ENCODE results near the gene MNX1.

Gene MNX1

GRCh38 chr7:156956727-156957126 lies 53.7 kb downstream of the MNX1 start:
- no peak for DNase-seq (ENCODE audit: extremely low spot score)
- TF ChIP-seq, protein P1, sequence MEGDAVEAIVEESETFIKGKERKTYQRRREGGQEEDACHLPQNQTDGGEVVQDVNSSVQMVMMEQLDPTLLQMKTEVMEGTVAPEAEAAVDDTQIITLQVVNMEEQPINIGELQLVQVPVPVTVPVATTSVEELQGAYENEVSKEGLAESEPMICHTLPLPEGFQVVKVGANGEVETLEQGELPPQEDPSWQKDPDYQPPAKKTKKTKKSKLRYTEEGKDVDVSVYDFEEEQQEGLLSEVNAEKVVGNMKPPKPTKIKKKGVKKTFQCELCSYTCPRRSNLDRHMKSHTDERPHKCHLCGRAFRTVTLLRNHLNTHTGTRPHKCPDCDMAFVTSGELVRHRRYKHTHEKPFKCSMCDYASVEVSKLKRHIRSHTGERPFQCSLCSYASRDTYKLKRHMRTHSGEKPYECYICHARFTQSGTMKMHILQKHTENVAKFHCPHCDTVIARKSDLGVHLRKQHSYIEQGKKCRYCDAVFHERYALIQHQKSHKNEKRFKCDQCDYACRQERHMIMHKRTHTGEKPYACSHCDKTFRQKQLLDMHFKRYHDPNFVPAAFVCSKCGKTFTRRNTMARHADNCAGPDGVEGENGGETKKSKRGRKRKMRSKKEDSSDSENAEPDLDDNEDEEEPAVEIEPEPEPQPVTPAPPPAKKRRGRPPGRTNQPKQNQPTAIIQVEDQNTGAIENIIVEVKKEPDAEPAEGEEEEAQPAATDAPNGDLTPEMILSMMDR (IDR thresholded peaks at IDR 0.05; ENCODE audit: control extremely low read depth, extremely low read depth, low read depth, missing control alignments), result no peak
- CTCF ChIA-PET, result interaction anchor here (0.8 to 1.5 kb wide), 2 partner anchors 13 to 317 kb away, joined by 3 read pairs; no protein-coding TSS in a partner anchor
- POLR2A ChIA-PET, result no interaction called here

- CTCF ChIA-PET, result interaction anchor here (0.8 to 1.1 kb wide), 2 partner anchors 8 to 319 kb away, joined by 3 read pairs; no protein-coding TSS in a partner anchor
- TF ChIP-seq, protein P1 (IDR thresholded peaks at IDR 0.05; ENCODE audit: control extremely low read depth, extremely low read depth, low read depth, missing control alignments), result no peak
- no peak for DNase-seq (ENCODE audit: extremely low spot score)
- POLR2A ChIA-PET, result no interaction called here
Observed at GRCh38 chr7:156954941-156955340, 55.5 kb downstream of the MNX1 start.
